A549 (cell line): ENCODE measurements around the gene PMVK.
A peak's percentile ranks its signal among the peaks of the same experiment; 100 is the strongest.

ENCODE experiments used
- CHD2 ChIP-seq: fragments of 150-350 bp; IDR thresholded peaks from 2 replicates; pipeline ENCODE4 v1.6.1; 2014; ENCODE audit warnings: low read length; ENCODE audit not compliant: partially characterized antibody
- CTCF ChIP-seq: fragments of >200 bp; sonication (Bioruptor Twin); formaldehyde crosslinking; IDR thresholded peaks from 3 replicates; pipeline ENCODE4 v1.5.1; 2016
- EP300 ChIP-seq, 2 experiments: fragments of >200 bp; sonication (Bioruptor Twin); formaldehyde crosslinking; IDR thresholded peaks; 2 replicates in 1 of 2; 3 replicates in 1 of 2; pipeline ENCODE4 v1.6.1; 2016 to 2017
- FOSB ChIP-seq: fragments of 250-450 bp; sonication (Bioruptor Pico); IDR thresholded peaks from 2 replicates; pipeline ENCODE4 v1.5.0; 2020; ENCODE audit warnings: mild to moderate bottlenecking, moderate library complexity
- HDAC2 ChIP-seq: fragments of 200-600 bp; sonication (generic); IDR thresholded peaks from 2 replicates; pipeline ENCODE4 v1.6.1; 2016
- KDM1A ChIP-seq: fragments of 200-600 bp; sonication (generic); IDR thresholded peaks from 2 replicates; pipeline ENCODE4 v1.6.1; 2016; ENCODE audit warnings: low read depth, mild to moderate bottlenecking
- KDM5A ChIP-seq: fragments of 200-600 bp; sonication (generic); IDR thresholded peaks from 2 replicates; pipeline ENCODE4 v1.6.1; 2016; ENCODE audit warnings: antibody characterized with exemption, mild to moderate bottlenecking
- MAFK ChIP-seq: fragments of 450-650 bp; IDR thresholded peaks from 2 replicates; pipeline ENCODE4 v1.6.1; 2014; ENCODE audit not compliant: partially characterized antibody
- MAX ChIP-seq: IDR thresholded peaks from 2 replicates; pipeline ENCODE4 v1.6.1; 2012
- POLR2A ChIP-seq: IDR thresholded peaks from 2 replicates; pipeline ENCODE4 v1.6.1; 2012; ENCODE audit warnings: mild to moderate bottlenecking, low read length
- REST ChIP-seq: fragments of 200-600 bp; sonication (generic); IDR thresholded peaks from 2 replicates; pipeline ENCODE4 v1.6.1; 2016; ENCODE audit warnings: antibody characterized with exemption, mild to moderate bottlenecking, moderate library complexity
- RFX5 ChIP-seq: fragments of 450-650 bp; IDR thresholded peaks from 2 replicates; pipeline ENCODE4 v1.7.1; 2014; ENCODE audit warnings: antibody characterized with exemption, mild to moderate bottlenecking, moderate library complexity
- SREBF2 ChIP-seq: fragments of 450-650 bp; IDR thresholded peaks from 2 replicates; pipeline ENCODE4 v1.6.1; 2014; ENCODE audit warnings: mild to moderate bottlenecking, moderate library complexity

- TF ChIP-seq CTCF: no peak
- TF ChIP-seq RFX5: peak; percentile 72; the same call in 1 of the 2 replicates
- no peak; the same call in 1 of the 2 replicates for TF ChIP-seq REST
- no peak for TF ChIP-seq KDM1A
- TF ChIP-seq POLR2A: peak; percentile 24; the same call in 1 of the 2 replicates
- peak; percentile 96 for TF ChIP-seq MAX
- no peak for TF ChIP-seq HDAC2
- TF ChIP-seq MAFK: no peak
- peak; percentile 28 for TF ChIP-seq CHD2
- TF ChIP-seq KDM5A: peak; percentile 69
- no peak for TF ChIP-seq EP300 (IDR thresholded peaks at IDR 0.05)
- TF ChIP-seq SREBF2: no peak
- TF ChIP-seq FOSB (CRISPR knock-in tag): peak; percentile 91
These were observed 37.7 kb upstream of the PMVK start, which contains the start of gene CKS1B for GRCh38 chr1:154974102-154974807.
